Measurements from ENCODE around the gene CFAP299.
"Not testable (repeated sequence)": the region's sequence is repeated elsewhere in the genome, so short reads cannot be mapped to it uniquely, and the experiment has no call there.

CFAP299 gene

GRCh38 chr4:80422727-80423404 lies 87.3 kb downstream of the CFAP299 start:
- Histone ChIP-seq H3K27ac (ENCODE audit: low read depth, low read length) (no peak overlapping the region), H3K4me1 (ENCODE audit: control insufficient read depth, insufficient read depth, low read length) (peaks cover 14% of the 10 kb centered on the region), H3K4me3 (ENCODE audit: low read depth, low read length) (no peak overlapping the region), H3K9me3 (ENCODE audit: control insufficient read depth, insufficient read depth, low read length) (no peaks in the 10 kb centered on the region), H3K27me3 (ENCODE audit: control insufficient read depth, insufficient read depth, low read length) (no peaks in the 10 kb centered on the region), H3K9ac (ENCODE audit: low read depth, low read length) (no peak overlapping the region), H3K36me3 (ENCODE audit: control insufficient read depth, insufficient read depth, low read length) (no peaks in the 10 kb centered on the region)

- H3K9ac ChIP-seq (ENCODE audit: low read depth, low read length): no peak overlapping the region
- no peak overlapping the region for H3K4me3 ChIP-seq (ENCODE audit: low read depth, low read length)
- peaks cover 14% of the 10 kb centered on the region for H3K4me1 ChIP-seq (ENCODE audit: control insufficient read depth, insufficient read depth, low read length)
- no peaks in the 10 kb centered on the region for H3K9me3 ChIP-seq (ENCODE audit: control insufficient read depth, insufficient read depth, low read length)
- no peaks in the 10 kb centered on the region for H3K27me3 ChIP-seq (ENCODE audit: control insufficient read depth, insufficient read depth, low read length)
- H3K27ac ChIP-seq (ENCODE audit: low read depth, low read length): no peak overlapping the region
- no peaks in the 10 kb centered on the region for H3K36me3 ChIP-seq (ENCODE audit: control insufficient read depth, insufficient read depth, low read length)
Observed at GRCh38 chr4:80423553-80424224, 88.2 kb downstream of the CFAP299 start.

- no peak overlapping the region for H3K4me3 ChIP-seq (ENCODE audit: low read depth, low read length)
- H3K27ac ChIP-seq (ENCODE audit: low read depth, low read length): no peak overlapping the region
- no peaks in the 10 kb centered on the region for H3K27me3 ChIP-seq (ENCODE audit: control insufficient read depth, insufficient read depth, low read length)
- no peak overlapping the region for H3K9ac ChIP-seq (ENCODE audit: low read depth, low read length)
- H3K4me1 ChIP-seq (ENCODE audit: control insufficient read depth, insufficient read depth, low read length): peaks cover 12% of the 10 kb centered on the region
- H3K36me3 ChIP-seq (ENCODE audit: control insufficient read depth, insufficient read depth, low read length): no peaks in the 10 kb centered on the region
- no peaks in the 10 kb centered on the region for H3K9me3 ChIP-seq (ENCODE audit: control insufficient read depth, insufficient read depth, low read length)
Observed at GRCh38 chr4:80424225-80424581, 88.7 kb downstream of the CFAP299 start.

GRCh38 chr4:80425124-80426100 lies 89.9 kb downstream of the CFAP299 start:
- Histone ChIP-seq H3K4me1 (ENCODE audit: control insufficient read depth, insufficient read depth, low read length) (no peaks in the 10 kb centered on the region), H3K27ac (ENCODE audit: low read depth, low read length) (no peak overlapping the region), H3K9ac (ENCODE audit: low read depth, low read length) (no peak overlapping the region), H3K9me3 (ENCODE audit: control insufficient read depth, insufficient read depth, low read length) (no peaks in the 10 kb centered on the region), H3K27me3 (ENCODE audit: control insufficient read depth, insufficient read depth, low read length) (no peaks in the 10 kb centered on the region), H3K4me3 (ENCODE audit: low read depth, low read length) (no peak overlapping the region), H3K36me3 (ENCODE audit: control insufficient read depth, insufficient read depth, low read length) (no peaks in the 10 kb centered on the region)

- Histone ChIP-seq H3K9ac (ENCODE audit: low read depth, low read length) (no peak overlapping the region), H3K4me3 (ENCODE audit: low read depth, low read length) (no peak overlapping the region), H3K27ac (ENCODE audit: low read depth, low read length) (no peak overlapping the region), H3K27me3 (ENCODE audit: control insufficient read depth, insufficient read depth, low read length) (no peaks in the 10 kb centered on the region), H3K9me3 (ENCODE audit: control insufficient read depth, insufficient read depth, low read length) (no peaks in the 10 kb centered on the region), H3K4me1 (ENCODE audit: control insufficient read depth, insufficient read depth, low read length) (no peaks in the 10 kb centered on the region), H3K36me3 (ENCODE audit: control insufficient read depth, insufficient read depth, low read length) (no peaks in the 10 kb centered on the region)
Observed at GRCh38 chr4:80431203-80431965, 95.9 kb downstream of the CFAP299 start.

- no peak overlapping the region for H3K4me3 ChIP-seq (ENCODE audit: low read depth, low read length)
- H3K36me3 ChIP-seq (ENCODE audit: control insufficient read depth, insufficient read depth, low read length): no peaks in the 10 kb centered on the region
- peaks cover under 1% of the 10 kb centered on the region; the same call in 1 of the 2 replicates for H3K4me1 ChIP-seq (ENCODE audit: control insufficient read depth, insufficient read depth, low read length)
- H3K9me3 ChIP-seq (ENCODE audit: control insufficient read depth, insufficient read depth, low read length): no peaks in the 10 kb centered on the region
- no peak overlapping the region for H3K27ac ChIP-seq (ENCODE audit: low read depth, low read length)
- no peak overlapping the region for H3K9ac ChIP-seq (ENCODE audit: low read depth, low read length)
- H3K27me3 ChIP-seq (ENCODE audit: control insufficient read depth, insufficient read depth, low read length): no peaks in the 10 kb centered on the region
Observed at GRCh38 chr4:80434238-80434637, 98.7 kb downstream of the CFAP299 start.

- no peak overlapping the region for H3K9ac ChIP-seq (ENCODE audit: low read depth, low read length)
- H3K4me1 ChIP-seq (ENCODE audit: control insufficient read depth, insufficient read depth, low read length): peaks cover 8% of the 10 kb centered on the region; the same call in 1 of the 2 replicates
- H3K27ac ChIP-seq (ENCODE audit: low read depth, low read length): no peak overlapping the region
- no peak overlapping the region for H3K4me3 ChIP-seq (ENCODE audit: low read depth, low read length)
- no peaks in the 10 kb centered on the region for H3K9me3 ChIP-seq (ENCODE audit: control insufficient read depth, insufficient read depth, low read length)
- H3K36me3 ChIP-seq (ENCODE audit: control insufficient read depth, insufficient read depth, low read length): no peaks in the 10 kb centered on the region
- no peaks in the 10 kb centered on the region for H3K27me3 ChIP-seq (ENCODE audit: control insufficient read depth, insufficient read depth, low read length)
Observed at GRCh38 chr4:80438016-80438415, 102.5 kb downstream of the CFAP299 start.

GRCh38 chr4:80439294-80440061 lies 103.9 kb downstream of the CFAP299 start:
- H3K27me3 ChIP-seq (ENCODE audit: control insufficient read depth, insufficient read depth, low read length); H3K9me3 ChIP-seq (ENCODE audit: control insufficient read depth, insufficient read depth, low read length); H3K4me3 ChIP-seq (ENCODE audit: low read depth, low read length); H3K27ac ChIP-seq (ENCODE audit: low read depth, low read length); H3K36me3 ChIP-seq (ENCODE audit: control insufficient read depth, insufficient read depth, low read length); H3K9ac ChIP-seq (ENCODE audit: low read depth, low read length); H3K4me1 ChIP-seq (ENCODE audit: control insufficient read depth, insufficient read depth, low read length): not testable (repeated sequence)

- no peaks in the 10 kb centered on the region for H3K4me1 ChIP-seq (ENCODE audit: control insufficient read depth, insufficient read depth, low read length)
- no peaks in the 10 kb centered on the region for H3K27me3 ChIP-seq (ENCODE audit: control insufficient read depth, insufficient read depth, low read length)
- no peak overlapping the region for H3K27ac ChIP-seq (ENCODE audit: low read depth, low read length)
- H3K4me3 ChIP-seq (ENCODE audit: low read depth, low read length): no peak overlapping the region
- no peaks in the 10 kb centered on the region for H3K9me3 ChIP-seq (ENCODE audit: control insufficient read depth, insufficient read depth, low read length)
- H3K36me3 ChIP-seq (ENCODE audit: control insufficient read depth, insufficient read depth, low read length): no peaks in the 10 kb centered on the region
- H3K9ac ChIP-seq (ENCODE audit: low read depth, low read length): no peak overlapping the region
Observed at GRCh38 chr4:80446248-80446647, 110.7 kb downstream of the CFAP299 start.

- H3K4me3 ChIP-seq (ENCODE audit: low read depth, low read length): no peak overlapping the region
- H3K36me3 ChIP-seq (ENCODE audit: control insufficient read depth, insufficient read depth, low read length): no peaks in the 10 kb centered on the region
- H3K9me3 ChIP-seq (ENCODE audit: control insufficient read depth, insufficient read depth, low read length): no peaks in the 10 kb centered on the region
- H3K9ac ChIP-seq (ENCODE audit: low read depth, low read length): no peak overlapping the region
- H3K27me3 ChIP-seq (ENCODE audit: control insufficient read depth, insufficient read depth, low read length): no peaks in the 10 kb centered on the region
- no peak overlapping the region for H3K27ac ChIP-seq (ENCODE audit: low read depth, low read length)
- H3K4me1 ChIP-seq (ENCODE audit: control insufficient read depth, insufficient read depth, low read length): no peaks in the 10 kb centered on the region
Observed at GRCh38 chr4:80446664-80447063, 111.1 kb downstream of the CFAP299 start.
